Heart right ventricle (tissue), 16 donors: ENCODE data around the gene SKIC2. TPM values are rescaled to one million over a fixed set of nuclear protein-coding genes. Genes with fewer than 3 reads are reported as not detected.

Experiments used
- ATAC-seq, 8 donors: fragments of 200-7000 bp; cut with Tn5 transposase; one replicate each; pipeline ENCODE4 v1.9.1; 2020; ENCODE audit warnings: mild to moderate bottlenecking in 8 of 8, moderate library complexity in 8 of 8, moderate number of reproducible peaks in 1 of 8
- DNase-seq, 2 donors: peaks; one replicate each; pipeline ENCODE4 v3.0.0-alpha.2; 2020
- H3K27ac ChIP-seq, 10 donors: fragments of 200-600 bp; sonication (generic) in 2 of 10; one replicate each; pipeline versions ENCODE4 v1.5.0 to v1.8.0; 2020 to 2022; ENCODE audit warnings: mild to moderate bottlenecking in 3 of 10
- H3K27me3 ChIP-seq, 7 donors: fragments of 200-600 bp; one replicate each; pipeline ENCODE4 v1.8.0; 2021 to 2022; ENCODE audit warnings: mild to moderate bottlenecking in 2 of 7
- H3K36me3 ChIP-seq, 9 donors: fragments of 200-600 bp; sonication (generic) in 1 of 9; one replicate each; pipeline versions ENCODE4 v1.5.0 to v1.8.0; 2020 to 2022; ENCODE audit warnings: mild to moderate bottlenecking in 2 of 9
- H3K4me1 ChIP-seq, 9 donors: fragments of 200-600 bp; sonication (generic) in 1 of 9; one replicate each; pipeline versions ENCODE4 v1.5.0 to v1.8.0; 2020 to 2022; ENCODE audit warnings: mild to moderate bottlenecking in 4 of 9
- H3K4me3 ChIP-seq, 10 donors: fragments of 200-600 bp; sonication (generic) in 2 of 10; one replicate each; pipeline versions ENCODE4 v1.5.0 to v1.8.0; 2020 to 2022; ENCODE audit warnings: mild to moderate bottlenecking in 7 of 10, moderate library complexity in 2 of 10
- H3K9me3 ChIP-seq, 11 donors: fragments of 200-600 bp in 10 of 11; sonication (generic) in 2 of 11; one replicate each; pipeline versions ENCODE4 v1.5.0 to v1.8.0; 2013 to 2022; ENCODE audit warnings: mild to moderate bottlenecking in 2 of 11, control low read depth in 1 of 11, moderate library complexity in 1 of 11
- CTCF ChIP-seq, 9 donors: fragments of 200-600 bp; sonication (generic) in 2 of 9; IDR thresholded peaks; one replicate each; pipeline versions ENCODE4 v1.5.0 to v1.8.0; 2021 to 2022; ENCODE audit warnings: antibody characterized with exemption in 9 of 9, mild to moderate bottlenecking in 5 of 9, moderate library complexity in 1 of 9
- WGBS, 2 donors: extraction: QIAGEN DNeasy Blood & Tissue Kit; methylation state at CpG; one replicate each; pipeline ENCODE4 v1.1.7; 2013; ENCODE audit warnings: inconsistent platforms in 1 of 2; 5-methylcytosine and 5-hydroxymethylcytosine counted together
- intact Hi-C, 10 donors: fragments of 100-400 bp; cut with DNase I; formaldehyde crosslinking; loops; one replicate each; pipeline versions ENCODE4 v1.11.1 to v1.14.2; 2022
- polyA plus RNA-seq, 2 donors: library from polyadenylated mRNA; stranded (reverse); fragments of 200-250 nt; gene quantifications; one replicate each; pipeline ENCODE4 v1.2.3, GENCODE V29; 2013
- total RNA-seq, 10 donors: library from RNA; stranded (reverse); fragmentation: NEBNext Ultra II Directional in 3 of 10; extraction: Animal tissue kit (Norgen Biotek cat#: 25700) in 3 of 10; gene quantifications; one replicate each; pipeline versions ENCODE4 v1.2.1 to v1.2.4, GENCODE V29; 2021 to 2023
- donor health status: Arrhythmogenic right ventricular cardiomyopathy.
- donor health status: ischemic (EF 13 %, LVEDD 7.1; RV severe dilation, severe dysfunction).
- donor health status: healthy with polysubstance abuse.
- donor health status: DM: no; HTN: yes; CAD: no.
- donor health status: DM: no; HTN: no; CAD: no.
- donor health status: ischemic (EF 25% LVEDD 6.9; RV normal size, moderate dysfunction).
- donor health status: ischemic (EF 25% LVEDD 5.7; RV mildly dilated, moderate dysfunction).
- donor health status: healthy.
- donor health status: DM: yes; HTN: yes; CAD: no.
- donor health status: Ischemic cardiomyopathy.
- donor health status: ischemic (EF 35%, LVEDD 5.7; RV mildly dilated, moderate dysfunction).
- donor health status: nonischemic (EF 11% LVEDD 7.7; RV severe dilation, severe dysfunction).
- donor health status: DM: yes; HTN: yes; CAD: no.
- donor health status: PGD.
- donor health status: ischemic (EF 29% LVEDD 5.4; RV normal size, mild dysfunction).
- donor health status: nonischemic (EF 23%, LVEDD 6.1; RV moderate dilation, normal function).

The SKIC2 gene
- total and polyA plus RNA-seq, 12 donors = 21.8 to 67.4 (median 34.4) TPM

GRCh38 chr6:31948306-31948705 is 10.7 kb upstream of the SKIC2 start:
- Histone ChIP-seq H3K27me3 (peaks cover 0 to 13% (median 0%) of the 10 kb centered on the region in 7 donors), H3K4me3 (no peak overlapping the region), H3K36me3 (peaks cover 0 to 33% (median 12%) of the 10 kb centered on the region in 9 donors), H3K27ac (no peak overlapping the region), H3K9me3 (no peaks in the 10 kb centered on the region), H3K4me1 (peaks cover 0 to 18% (median 4%) of the 10 kb centered on the region in 9 donors)
- 81 to 84% methylated on average over 5 of the region's 5 CpGs for WGBS, 2 donors
- no peak for DNase-seq
- intact Hi-C loops = loop anchor here in 2 of 10 donors (10.0 kb wide), 2 partner anchors 264 to 274 kb away; partner anchors contain the start of gene LY6G5C (in 1 of the 2)
- no peak for TF ChIP-seq CTCF (IDR thresholded peaks at IDR 0.05)
- ATAC-seq = no peak

- H3K4me3 ChIP-seq = no peak overlapping the region
- peaks cover 0 to 8% (median 0%) of the 10 kb centered on the region in 7 donors for H3K27me3 ChIP-seq
- intact Hi-C loops = loop anchor here in 2 of 10 donors (10.0 kb wide), 2 partner anchors 264 to 274 kb away; partner anchors contain the start of gene LY6G5C (in 1 of the 2)
- 84 to 88% methylated on average over 6 of the region's 6 CpGs for WGBS, 2 donors
- peaks cover 0 to 38% (median 18%) of the 10 kb centered on the region in 9 donors for H3K36me3 ChIP-seq
- ATAC-seq = no peak
- H3K4me1 ChIP-seq = peaks cover 0 to 18% (median 4%) of the 10 kb centered on the region in 9 donors
- TF ChIP-seq CTCF (IDR thresholded peaks at IDR 0.05) = no peak
- no peak for DNase-seq
- H3K9me3 ChIP-seq = no peaks in the 10 kb centered on the region
- H3K27ac ChIP-seq = no peak overlapping the region
Measured at GRCh38 chr6:31948753-31949413, 10.1 kb upstream of the SKIC2 start.

- WGBS, 2 donors = 71 to 85% methylated on average over 7 of the region's 7 CpGs
- H3K4me1 ChIP-seq = peaks cover 0 to 15% (median 4%) of the 10 kb centered on the region in 9 donors
- H3K4me3 ChIP-seq = no peak overlapping the region
- H3K27me3 ChIP-seq = no peaks in the 10 kb centered on the region
- no peaks in the 10 kb centered on the region for H3K9me3 ChIP-seq
- no peak for DNase-seq
- peaks cover 0 to 50% (median 28%) of the 10 kb centered on the region in 9 donors for H3K36me3 ChIP-seq
- ATAC-seq = no peak
- H3K27ac ChIP-seq = no peak overlapping the region
- intact Hi-C loops = loop anchor here in 9 of 10 donors (5.0 to 10.0 kb wide), 8 partner anchors 45 to 405 kb away; partner anchors contain the start of genes LY6G5C (in 5 of the 9), ZBTB12 (in 5 of the 9), ATP6V1G2 (in 3 of the 9) and DDX39B (in 3 of the 9)
- no peak for TF ChIP-seq CTCF (IDR thresholded peaks at IDR 0.05)
Measured at GRCh38 chr6:31949926-31950548, 8.9 kb upstream of the SKIC2 start.

- WGBS, 2 donors = 53 to 66% methylated on average over 5 of the region's 5 CpGs
- Histone ChIP-seq H3K36me3 (peaks cover 0 to 72% (median 42%) of the 10 kb centered on the region in 9 donors), H3K27me3 (no peaks in the 10 kb centered on the region), H3K27ac (peak overlapping the region in 1 of 10 donors; percentile 11), H3K4me3 (no peak overlapping the region), H3K9me3 (no peaks in the 10 kb centered on the region), H3K4me1 (peaks cover 0 to 2% (median 0%) of the 10 kb centered on the region in 9 donors)
- intact Hi-C loops = loop anchor here in 8 of 10 donors (5.0 to 10.0 kb wide), 6 partner anchors 47 to 407 kb away; partner anchors contain the start of genes ZBTB12 (in 5 of the 8), LY6G5C (in 4 of the 8), ATP6V1G2 (in 3 of the 8) and DDX39B (in 3 of the 8)
- peak; percentile 46 to 86 (median 70) for TF ChIP-seq CTCF (IDR thresholded peaks at IDR 0.05)
- DNase-seq = peak in 1 of 2 donors; percentile 62
- ATAC-seq = peak in 7 of 8 donors; percentile 23 to 72 (median 68)
Measured at GRCh38 chr6:31952140-31952805, 6.7 kb upstream of the SKIC2 start.
